ENCODE data around the gene FBXO45. TPM values are rescaled to one million over a fixed set of nuclear protein-coding genes. Genes with fewer than 3 reads are reported as not detected.
"Not testable (repeated sequence)": the region's sequence is repeated elsewhere in the genome, so short reads cannot be mapped to it uniquely, and the experiment has no call there.

Gene FBXO45
- total RNA-seq, 1 donor from 2014 or later = 0.64 TPM

DNA sequence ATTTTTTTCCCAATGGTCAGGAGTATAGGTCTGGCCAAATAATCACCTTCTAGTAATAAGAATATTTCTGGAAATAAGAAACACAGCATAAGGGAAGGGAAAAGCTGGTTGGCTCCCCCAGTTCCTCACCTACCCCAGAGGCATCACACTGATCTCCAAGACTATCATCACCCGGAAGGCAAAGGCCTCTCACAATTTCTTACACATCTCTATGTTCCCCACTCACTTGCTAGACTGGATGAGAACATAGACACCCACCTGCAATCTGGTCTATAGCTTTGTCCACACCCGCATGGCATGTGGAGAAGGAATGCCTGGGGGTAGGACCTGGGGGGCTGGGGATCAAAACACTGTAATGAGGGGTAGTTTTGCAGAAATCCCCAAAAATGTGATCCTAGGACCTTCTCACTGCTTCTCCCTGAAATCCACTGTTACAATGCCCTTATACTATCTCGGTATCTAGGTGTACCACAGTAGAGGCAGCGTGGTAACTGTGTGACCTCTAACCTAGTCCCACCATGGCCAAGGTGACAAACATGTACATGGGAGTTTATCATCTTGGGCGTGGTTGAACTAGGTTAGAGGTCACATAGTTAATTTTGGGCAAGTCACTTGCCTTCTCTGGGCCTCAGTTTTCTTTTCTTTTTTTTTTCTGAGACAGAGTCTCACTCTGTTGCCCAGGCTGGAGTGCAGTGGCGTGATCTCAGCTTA lies 41.5 kb downstream of the FBXO45 start:
- no peaks in the 10 kb centered on the region for H3K4me1 ChIP-seq
- no peaks in the 10 kb centered on the region for H3K27me3 ChIP-seq
- DNase-seq (ENCODE audit: low spot score in 2 of 2) = peak in 1 of 2 donors; percentile 9
- no peak overlapping the region for H3K27ac ChIP-seq
- intact Hi-C loops (cut with DNase I) = loop anchor here (1.0 kb wide), 1 partner anchor 75 kb away; no protein-coding TSS in a partner anchor
- no peaks in the 10 kb centered on the region for H3K9me3 ChIP-seq
- no peak overlapping the region for H3K4me3 ChIP-seq
- TF ChIP-seq, protein P1, sequence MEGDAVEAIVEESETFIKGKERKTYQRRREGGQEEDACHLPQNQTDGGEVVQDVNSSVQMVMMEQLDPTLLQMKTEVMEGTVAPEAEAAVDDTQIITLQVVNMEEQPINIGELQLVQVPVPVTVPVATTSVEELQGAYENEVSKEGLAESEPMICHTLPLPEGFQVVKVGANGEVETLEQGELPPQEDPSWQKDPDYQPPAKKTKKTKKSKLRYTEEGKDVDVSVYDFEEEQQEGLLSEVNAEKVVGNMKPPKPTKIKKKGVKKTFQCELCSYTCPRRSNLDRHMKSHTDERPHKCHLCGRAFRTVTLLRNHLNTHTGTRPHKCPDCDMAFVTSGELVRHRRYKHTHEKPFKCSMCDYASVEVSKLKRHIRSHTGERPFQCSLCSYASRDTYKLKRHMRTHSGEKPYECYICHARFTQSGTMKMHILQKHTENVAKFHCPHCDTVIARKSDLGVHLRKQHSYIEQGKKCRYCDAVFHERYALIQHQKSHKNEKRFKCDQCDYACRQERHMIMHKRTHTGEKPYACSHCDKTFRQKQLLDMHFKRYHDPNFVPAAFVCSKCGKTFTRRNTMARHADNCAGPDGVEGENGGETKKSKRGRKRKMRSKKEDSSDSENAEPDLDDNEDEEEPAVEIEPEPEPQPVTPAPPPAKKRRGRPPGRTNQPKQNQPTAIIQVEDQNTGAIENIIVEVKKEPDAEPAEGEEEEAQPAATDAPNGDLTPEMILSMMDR (IDR thresholded peaks at IDR 0.05) = no peak
- H3K36me3 ChIP-seq = no peaks in the 10 kb centered on the region

DNA sequence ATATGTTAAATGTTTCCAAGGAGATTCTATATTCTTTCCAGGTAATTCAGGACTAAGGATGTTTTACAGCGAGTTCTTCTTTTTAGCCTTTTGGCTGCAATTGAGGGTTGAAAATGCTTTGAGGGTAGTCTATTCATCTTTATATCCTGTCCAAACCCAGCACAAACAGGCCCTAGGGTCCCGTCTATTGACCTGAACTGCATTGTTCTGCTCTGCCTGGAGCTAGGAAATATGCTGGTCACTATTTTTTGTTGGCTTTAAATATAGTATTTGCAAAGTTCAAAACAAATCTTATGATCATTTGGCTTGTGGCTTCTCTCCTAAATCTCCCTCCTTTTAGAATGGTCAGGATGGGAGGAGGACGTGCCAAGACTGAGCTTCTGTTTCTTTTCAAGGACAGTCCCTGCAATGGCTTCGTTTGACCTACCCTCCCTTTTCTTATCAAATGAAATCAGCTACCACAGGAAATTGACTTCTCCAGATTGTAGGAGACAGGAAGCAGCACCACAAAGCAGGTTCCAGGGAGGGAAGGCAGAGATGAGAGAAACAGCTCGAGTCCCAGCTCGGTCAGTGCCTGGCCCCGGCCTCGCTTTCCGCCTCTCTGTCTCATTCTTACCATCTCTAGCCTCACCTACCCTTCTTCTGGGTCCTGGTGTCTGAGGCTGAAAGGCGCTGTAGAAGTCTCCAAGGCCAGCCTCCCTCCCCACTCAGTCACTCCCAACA lies 43.5 kb downstream of the FBXO45 start:
- Histone ChIP-seq H3K4me3 (no peak overlapping the region), H3K9me3 (no peaks in the 10 kb centered on the region), H3K27me3 (no peaks in the 10 kb centered on the region), H3K36me3 (no peaks in the 10 kb centered on the region), H3K27ac (peak overlapping the region in 1 of 2 donors; percentile 11), H3K4me1 (no peaks in the 10 kb centered on the region)
- TF ChIP-seq, protein P1 (IDR thresholded peaks at IDR 0.05) = no peak
- intact Hi-C loops (cut with DNase I) = no loop called here
- DNase-seq (ENCODE audit: low spot score in 2 of 2) = no peak

DNA sequence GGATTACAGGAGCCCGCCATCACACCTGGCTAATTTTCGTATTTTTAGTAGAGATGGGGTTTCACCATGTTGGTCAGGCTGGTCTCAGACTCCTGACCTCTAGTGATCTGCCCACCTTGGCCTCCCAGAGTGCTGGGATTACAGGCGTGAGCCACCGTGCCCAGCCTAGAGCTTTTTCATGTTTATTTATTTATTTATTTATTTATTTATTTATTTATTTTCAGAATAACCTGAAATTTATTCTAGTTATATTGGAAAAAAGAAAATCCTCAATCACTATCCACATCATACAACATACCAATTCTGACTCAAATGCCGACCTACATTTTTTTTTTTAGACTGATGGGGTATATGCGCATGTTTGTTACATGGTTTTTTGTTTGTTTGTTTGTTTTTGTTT lies 46.8 kb downstream of the FBXO45 start:
- H3K27me3 ChIP-seq; H3K36me3 ChIP-seq; intact Hi-C loops (cut with DNase I); H3K27ac ChIP-seq; H3K4me3 ChIP-seq; H3K9me3 ChIP-seq; DNase-seq (ENCODE audit: low spot score in 2 of 2); H3K4me1 ChIP-seq: not testable (repeated sequence)

- no peak for DNase-seq (ENCODE audit: low spot score in 2 of 2)
- no peak overlapping the region for H3K4me3 ChIP-seq
- no peaks in the 10 kb centered on the region for H3K27me3 ChIP-seq
- no peak overlapping the region for H3K27ac ChIP-seq
- H3K36me3 ChIP-seq = no peaks in the 10 kb centered on the region
- intact Hi-C loops (cut with DNase I) = no loop called here
- TF ChIP-seq, protein P1 (IDR thresholded peaks at IDR 0.05) = no peak
- no peaks in the 10 kb centered on the region for H3K9me3 ChIP-seq
- H3K4me1 ChIP-seq = no peaks in the 10 kb centered on the region
These were observed 48.8 kb downstream of the FBXO45 start for GRCh38 chr3:196617256-196617655.

DNA sequence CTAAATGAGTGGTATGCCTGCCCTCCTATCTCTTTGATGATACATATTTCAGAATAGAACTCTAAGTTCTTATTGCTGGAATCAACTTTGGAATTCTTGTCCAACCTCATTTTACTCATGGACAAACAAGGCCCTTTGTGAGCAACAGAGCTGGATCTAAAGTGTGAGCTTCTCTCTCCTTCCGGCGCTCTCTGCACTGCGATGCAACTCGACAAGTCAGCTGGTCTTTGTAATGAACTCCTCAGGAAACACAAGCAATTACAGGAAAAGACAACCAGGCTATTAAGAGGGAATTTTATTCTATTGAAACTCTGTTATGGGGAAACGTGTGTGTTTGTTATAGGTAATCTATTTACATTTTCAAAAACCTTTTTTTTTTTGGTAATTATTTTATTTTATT lies 50.8 kb downstream of the FBXO45 start:
- Histone ChIP-seq H3K36me3 (no peaks in the 10 kb centered on the region), H3K27ac (no peak overlapping the region), H3K4me3 (no peak overlapping the region), H3K9me3 (no peaks in the 10 kb centered on the region), H3K27me3 (no peaks in the 10 kb centered on the region), H3K4me1 (no peaks in the 10 kb centered on the region)
- TF ChIP-seq, protein P1 (IDR thresholded peaks at IDR 0.05) = no peak
- intact Hi-C loops (cut with DNase I) = no loop called here
- no peak for DNase-seq (ENCODE audit: low spot score in 2 of 2)

- intact Hi-C loops (cut with DNase I) = not testable (repeated sequence)
These were observed 51.2 kb downstream of the FBXO45 start for GRCh38 chr3:196619627-196620026.

More at GRCh38 chr3:196619627-196620026, 51.2 kb downstream of the FBXO45 start:
- not testable (repeated sequence) for DNase-seq (ENCODE audit: low spot score in 2 of 2); H3K27me3 ChIP-seq; H3K4me3 ChIP-seq; H3K9me3 ChIP-seq; H3K4me1 ChIP-seq; H3K36me3 ChIP-seq; H3K27ac ChIP-seq

Data from ascending aorta (tissue), 2 donors.